ENCODE measurements around the gene POU2AF3.

POU2AF3 gene

DNA sequence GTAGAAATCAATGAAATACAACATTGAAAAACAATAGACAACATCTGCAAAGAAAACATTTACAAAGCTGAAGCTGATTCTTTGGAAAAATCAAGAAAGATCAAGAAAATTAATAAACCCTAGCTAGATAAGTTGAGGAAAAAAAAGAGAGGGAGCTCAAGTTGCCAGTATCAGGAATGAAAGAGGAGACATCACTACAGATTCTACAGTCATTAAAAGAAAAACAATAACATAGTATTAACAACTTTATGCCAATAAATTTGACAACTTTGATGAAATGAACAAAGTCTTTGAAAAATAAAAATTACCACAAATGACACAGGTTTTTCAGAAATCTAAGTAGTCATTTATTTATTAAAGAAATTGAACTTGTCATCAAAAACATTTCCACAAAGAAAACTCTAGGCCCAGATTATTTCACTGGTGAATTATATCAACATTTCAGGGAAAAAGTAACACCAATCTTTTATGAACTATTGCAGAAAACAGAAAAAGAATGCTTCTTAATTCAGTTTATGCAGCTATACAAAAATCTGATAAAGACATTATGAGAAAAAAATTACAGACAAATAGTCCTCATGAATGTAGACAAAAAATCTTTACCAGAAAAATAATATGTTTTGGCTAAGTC is 41.5 kb downstream of the POU2AF3 start:
- H3K36me3 ChIP-seq (replicated peaks), result no peaks in the 10 kb centered on the region
- no peak overlapping the region for H3K4me3 ChIP-seq (ENCODE audit: low read depth, low read length)
- H3K27ac ChIP-seq, result no peak overlapping the region
- in situ Hi-C loops (cut with HindIII; ENCODE audit: low pct_ligation_motif_present, low sequenced_read_pairs), result no loop called here
- no peak for DNase-seq
- TF ChIP-seq, protein P1, sequence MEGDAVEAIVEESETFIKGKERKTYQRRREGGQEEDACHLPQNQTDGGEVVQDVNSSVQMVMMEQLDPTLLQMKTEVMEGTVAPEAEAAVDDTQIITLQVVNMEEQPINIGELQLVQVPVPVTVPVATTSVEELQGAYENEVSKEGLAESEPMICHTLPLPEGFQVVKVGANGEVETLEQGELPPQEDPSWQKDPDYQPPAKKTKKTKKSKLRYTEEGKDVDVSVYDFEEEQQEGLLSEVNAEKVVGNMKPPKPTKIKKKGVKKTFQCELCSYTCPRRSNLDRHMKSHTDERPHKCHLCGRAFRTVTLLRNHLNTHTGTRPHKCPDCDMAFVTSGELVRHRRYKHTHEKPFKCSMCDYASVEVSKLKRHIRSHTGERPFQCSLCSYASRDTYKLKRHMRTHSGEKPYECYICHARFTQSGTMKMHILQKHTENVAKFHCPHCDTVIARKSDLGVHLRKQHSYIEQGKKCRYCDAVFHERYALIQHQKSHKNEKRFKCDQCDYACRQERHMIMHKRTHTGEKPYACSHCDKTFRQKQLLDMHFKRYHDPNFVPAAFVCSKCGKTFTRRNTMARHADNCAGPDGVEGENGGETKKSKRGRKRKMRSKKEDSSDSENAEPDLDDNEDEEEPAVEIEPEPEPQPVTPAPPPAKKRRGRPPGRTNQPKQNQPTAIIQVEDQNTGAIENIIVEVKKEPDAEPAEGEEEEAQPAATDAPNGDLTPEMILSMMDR (IDR thresholded peaks at IDR 0.05; ENCODE audit: low read depth, low read length, missing control alignments), result no peak
- no peaks in the 10 kb centered on the region for H3K27me3 ChIP-seq (replicated peaks)

DNA sequence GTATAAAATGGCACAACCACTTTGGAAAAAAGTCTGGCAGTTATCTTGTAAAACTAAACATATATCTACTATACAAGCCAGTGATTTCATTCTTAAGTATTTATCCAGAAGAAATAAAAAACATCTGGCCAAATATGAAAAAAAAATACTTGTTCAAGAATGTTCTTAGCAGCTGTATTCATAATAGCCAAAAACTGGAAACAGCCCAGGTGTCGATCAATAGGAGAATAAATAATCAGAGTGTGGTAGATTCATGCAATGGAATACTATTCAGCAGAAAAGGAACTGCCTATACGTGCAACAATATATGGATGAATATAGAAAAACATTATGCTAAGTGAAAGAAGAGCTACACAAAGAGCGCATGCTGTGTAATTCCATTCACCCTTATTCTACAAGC is 44.0 kb downstream of the POU2AF3 start:
- TF ChIP-seq, protein P1 (IDR thresholded peaks at IDR 0.05; ENCODE audit: low read depth, low read length, missing control alignments), result no peak
- Histone ChIP-seq H3K27me3 (replicated peaks) (no peaks in the 10 kb centered on the region), H3K27ac (no peak overlapping the region), H3K36me3 (replicated peaks) (no peaks in the 10 kb centered on the region), H3K4me3 (ENCODE audit: low read depth, low read length) (no peak overlapping the region)
- in situ Hi-C loops (cut with HindIII; ENCODE audit: low pct_ligation_motif_present, low sequenced_read_pairs), result no loop called here
- no peak for DNase-seq

DNA sequence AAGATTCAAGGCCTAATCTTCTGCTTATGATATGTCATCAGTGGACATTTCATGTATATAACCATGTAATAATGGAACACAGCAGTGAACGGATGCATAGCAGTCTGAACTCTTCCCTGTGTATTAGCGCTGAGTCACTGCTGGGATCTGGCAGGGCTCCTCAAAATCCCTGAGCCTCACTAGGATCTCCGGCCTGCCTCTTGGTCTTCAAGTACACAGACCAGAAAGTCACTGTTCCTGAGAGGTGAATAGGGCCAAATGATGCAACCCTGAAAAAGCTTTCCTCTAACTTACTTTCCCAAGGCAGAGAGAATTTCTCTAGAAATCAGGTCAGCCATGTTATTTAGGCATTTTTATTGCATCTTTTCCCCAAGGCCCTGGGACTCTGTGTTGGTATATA is 45.7 kb downstream of the POU2AF3 start:
- in situ Hi-C loops (cut with HindIII; ENCODE audit: low pct_ligation_motif_present, low sequenced_read_pairs), result no loop called here
- no peaks in the 10 kb centered on the region for H3K27me3 ChIP-seq (replicated peaks)
- DNase-seq, result no peak
- no peak overlapping the region for H3K27ac ChIP-seq
- H3K4me3 ChIP-seq (ENCODE audit: low read depth, low read length), result no peak overlapping the region
- TF ChIP-seq, protein P1 (IDR thresholded peaks at IDR 0.05; ENCODE audit: low read depth, low read length, missing control alignments), result no peak
- no peaks in the 10 kb centered on the region for H3K36me3 ChIP-seq (replicated peaks)

DNA sequence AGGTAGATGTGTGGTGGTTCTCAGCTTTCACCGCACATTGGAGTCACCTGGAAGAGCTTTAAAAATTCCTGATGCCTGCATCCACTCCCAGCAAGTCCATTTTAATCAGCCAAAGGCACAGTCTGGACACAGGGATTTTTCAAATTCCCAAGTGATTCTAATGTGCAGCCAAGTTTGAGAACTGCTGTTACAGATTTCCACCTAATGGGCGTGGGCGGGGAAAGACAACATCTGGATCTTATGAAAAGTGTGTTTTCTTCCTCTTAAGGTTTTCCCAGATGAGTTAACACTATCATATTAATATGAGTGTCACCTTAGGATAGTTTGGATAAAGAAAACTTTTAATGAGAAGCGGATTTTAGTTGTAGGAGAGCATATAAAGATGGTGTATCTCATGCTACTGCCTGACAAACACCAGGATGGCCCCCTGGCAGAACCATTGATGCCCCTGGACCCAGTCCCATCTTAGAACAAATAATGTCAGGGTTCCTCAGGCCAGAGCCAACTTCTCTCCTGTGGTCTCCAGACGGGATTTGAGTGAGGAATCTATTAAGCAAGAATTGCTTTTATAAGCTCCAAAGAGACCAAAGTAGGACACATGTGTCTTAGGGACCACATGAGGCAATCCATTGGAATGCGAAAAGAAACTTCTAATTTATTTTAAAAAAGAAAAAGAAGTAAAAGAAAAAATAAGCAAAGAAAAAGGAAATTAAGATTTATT is 48.8 kb downstream of the POU2AF3 start:
- Histone ChIP-seq H3K27me3 (replicated peaks) (no peaks in the 10 kb centered on the region), H3K27ac (no peak overlapping the region), H3K4me3 (ENCODE audit: low read depth, low read length) (no peak overlapping the region), H3K36me3 (replicated peaks) (no peaks in the 10 kb centered on the region)
- DNase-seq, result no peak
- TF ChIP-seq, protein P1 (IDR thresholded peaks at IDR 0.05; ENCODE audit: low read depth, low read length, missing control alignments), result no peak
- in situ Hi-C loops (cut with HindIII; ENCODE audit: low pct_ligation_motif_present, low sequenced_read_pairs), result no loop called here

DNA sequence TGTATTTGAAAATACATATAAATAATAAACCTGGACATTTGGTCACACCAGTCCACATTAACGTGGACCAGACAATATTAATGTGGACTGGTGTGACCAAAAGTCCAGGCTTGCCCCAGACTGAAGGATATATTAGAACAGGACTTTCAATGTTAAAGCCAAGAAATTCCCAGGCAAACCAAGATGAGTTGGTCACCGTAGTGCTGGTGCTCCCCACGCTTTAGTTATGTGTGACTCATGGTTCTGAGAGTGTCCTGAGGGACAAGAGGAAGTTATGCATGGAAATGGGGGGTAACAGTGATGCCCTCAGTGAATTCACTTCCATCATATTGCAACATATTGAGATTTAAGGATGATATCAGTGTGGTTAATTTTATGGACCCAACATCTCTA is 49.4 kb downstream of the POU2AF3 start:
- TF ChIP-seq, protein P1 (IDR thresholded peaks at IDR 0.05; ENCODE audit: low read depth, low read length, missing control alignments), result no peak

More for the DNA sequence above, 49.4 kb downstream of the POU2AF3 start:
- Histone ChIP-seq H3K4me3 (ENCODE audit: low read depth, low read length) (no peak overlapping the region), H3K36me3 (replicated peaks) (no peaks in the 10 kb centered on the region), H3K27me3 (replicated peaks) (no peaks in the 10 kb centered on the region), H3K27ac (no peak overlapping the region)
- DNase-seq, result no peak
- in situ Hi-C loops (cut with HindIII; ENCODE audit: low pct_ligation_motif_present, low sequenced_read_pairs), result no loop called here
